ENCODE measurements around the gene INTS2. TPM values are rescaled to one million over a fixed set of nuclear protein-coding genes. Genes with fewer than 3 reads are reported as not detected.

Gene INTS2
- total RNA-seq, 1 donor from 2014 or later = 16.9 TPM

- Mint-ChIP-seq H3K4me3 (ENCODE audit: low read depth) (no peak overlapping the region), H3K4me1 (ENCODE audit: low read depth) (no peaks in the 10 kb centered on the region), H3K27ac (no peak overlapping the region), H3K36me3 (ENCODE audit: insufficient read depth) (peaks cover 9% of the 10 kb centered on the region), H3K9me3 (ENCODE audit: low read depth) (no peaks in the 10 kb centered on the region), H3K27me3 (no peaks in the 10 kb centered on the region)
- TF ChIP-seq, protein P1, sequence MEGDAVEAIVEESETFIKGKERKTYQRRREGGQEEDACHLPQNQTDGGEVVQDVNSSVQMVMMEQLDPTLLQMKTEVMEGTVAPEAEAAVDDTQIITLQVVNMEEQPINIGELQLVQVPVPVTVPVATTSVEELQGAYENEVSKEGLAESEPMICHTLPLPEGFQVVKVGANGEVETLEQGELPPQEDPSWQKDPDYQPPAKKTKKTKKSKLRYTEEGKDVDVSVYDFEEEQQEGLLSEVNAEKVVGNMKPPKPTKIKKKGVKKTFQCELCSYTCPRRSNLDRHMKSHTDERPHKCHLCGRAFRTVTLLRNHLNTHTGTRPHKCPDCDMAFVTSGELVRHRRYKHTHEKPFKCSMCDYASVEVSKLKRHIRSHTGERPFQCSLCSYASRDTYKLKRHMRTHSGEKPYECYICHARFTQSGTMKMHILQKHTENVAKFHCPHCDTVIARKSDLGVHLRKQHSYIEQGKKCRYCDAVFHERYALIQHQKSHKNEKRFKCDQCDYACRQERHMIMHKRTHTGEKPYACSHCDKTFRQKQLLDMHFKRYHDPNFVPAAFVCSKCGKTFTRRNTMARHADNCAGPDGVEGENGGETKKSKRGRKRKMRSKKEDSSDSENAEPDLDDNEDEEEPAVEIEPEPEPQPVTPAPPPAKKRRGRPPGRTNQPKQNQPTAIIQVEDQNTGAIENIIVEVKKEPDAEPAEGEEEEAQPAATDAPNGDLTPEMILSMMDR (IDR thresholded peaks at IDR 0.05; ENCODE audit: unreplicated experiment) = no peak
- no peak for DNase-seq (ENCODE audit: low spot score, unreplicated experiment)
Measured at GRCh38 chr17:61967729-61968128, 39.9 kb upstream of the INTS2 start.

- TF ChIP-seq, protein P1 (IDR thresholded peaks at IDR 0.05; ENCODE audit: unreplicated experiment) = no peak
- Mint-ChIP-seq H3K4me1 (ENCODE audit: low read depth) (no peaks in the 10 kb centered on the region), H3K36me3 (ENCODE audit: insufficient read depth) (peaks cover 14% of the 10 kb centered on the region), H3K27ac (no peak overlapping the region), H3K4me3 (ENCODE audit: low read depth) (no peak overlapping the region), H3K27me3 (no peaks in the 10 kb centered on the region), H3K9me3 (ENCODE audit: low read depth) (no peaks in the 10 kb centered on the region)
- DNase-seq (ENCODE audit: low spot score, unreplicated experiment) = no peak
Measured at GRCh38 chr17:61966191-61966590, 38.4 kb upstream of the INTS2 start.

DNA sequence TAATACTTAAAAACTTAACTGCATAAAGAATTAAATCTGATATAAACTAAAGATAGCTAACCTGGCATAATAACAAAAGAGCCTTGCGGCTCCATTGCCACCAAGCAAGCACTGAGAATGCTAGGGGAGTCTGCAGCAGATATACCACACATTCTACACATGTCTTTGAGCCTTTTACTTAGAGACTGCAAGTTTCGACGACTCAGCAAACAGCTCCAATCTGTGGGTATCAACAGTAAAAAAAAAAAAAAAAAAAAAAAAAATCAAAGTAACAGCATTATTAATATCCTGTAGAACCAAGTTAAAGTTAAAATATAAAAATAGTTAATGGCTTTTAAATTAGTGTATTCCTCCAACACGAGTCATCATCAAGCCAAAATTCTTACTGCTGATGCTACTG is 27.8 kb upstream of the INTS2 start:
- peaks cover 24% of the 10 kb centered on the region for H3K36me3 Mint-ChIP-seq (ENCODE audit: insufficient read depth)
- no peak overlapping the region for H3K27ac Mint-ChIP-seq
- no peaks in the 10 kb centered on the region for H3K9me3 Mint-ChIP-seq (ENCODE audit: low read depth)
- H3K27me3 Mint-ChIP-seq = no peaks in the 10 kb centered on the region
- no peaks in the 10 kb centered on the region for H3K4me1 Mint-ChIP-seq (ENCODE audit: low read depth)
- H3K4me3 Mint-ChIP-seq (ENCODE audit: low read depth) = no peak overlapping the region
- TF ChIP-seq, protein P1 (IDR thresholded peaks at IDR 0.05; ENCODE audit: unreplicated experiment) = no peak
- no peak for DNase-seq (ENCODE audit: low spot score, unreplicated experiment)

DNA sequence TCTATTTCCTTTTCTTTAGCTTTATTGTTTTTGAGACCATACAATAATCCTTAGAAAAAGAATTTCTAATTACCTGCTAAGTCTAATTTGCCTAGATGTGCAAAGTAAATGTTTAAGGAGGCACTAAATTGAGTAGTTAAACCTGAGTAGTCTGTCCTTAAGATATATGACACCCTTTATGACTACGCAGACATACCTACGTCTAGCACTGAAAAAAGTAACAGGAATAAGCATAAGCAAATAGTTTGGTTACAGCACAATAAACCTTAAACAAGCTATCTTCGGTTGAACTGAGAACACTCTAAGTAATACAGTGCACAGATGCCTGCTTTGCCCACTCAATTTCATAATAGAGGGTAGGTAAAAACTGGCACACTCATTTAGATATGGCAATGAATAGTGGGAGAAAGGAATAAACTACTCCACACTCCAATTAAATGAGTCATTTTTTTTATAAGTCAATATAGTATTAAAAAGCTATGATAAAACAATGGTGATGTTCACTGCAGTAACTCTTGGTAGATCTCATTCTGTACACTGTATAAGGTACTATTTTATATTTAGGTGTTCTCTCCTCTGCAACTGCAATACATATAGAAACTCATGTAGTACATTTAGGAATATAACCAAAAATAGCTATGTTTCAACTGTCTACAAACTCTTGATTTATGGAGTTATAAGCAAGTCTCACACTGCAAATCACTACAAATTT is 19.7 kb upstream of the INTS2 start:
- H3K9me3 Mint-ChIP-seq (ENCODE audit: low read depth) = no peaks in the 10 kb centered on the region
- DNase-seq (ENCODE audit: low spot score, unreplicated experiment) = no peak
- H3K27ac Mint-ChIP-seq = no peak overlapping the region
- H3K4me1 Mint-ChIP-seq (ENCODE audit: low read depth) = no peaks in the 10 kb centered on the region
- TF ChIP-seq, protein P1 (IDR thresholded peaks at IDR 0.05; ENCODE audit: unreplicated experiment) = no peak
- no peak overlapping the region for H3K4me3 Mint-ChIP-seq (ENCODE audit: low read depth)
- H3K27me3 Mint-ChIP-seq = no peaks in the 10 kb centered on the region
- H3K36me3 Mint-ChIP-seq (ENCODE audit: insufficient read depth) = peaks cover 19% of the 10 kb centered on the region

GRCh38 chr17:61946359-61946758 is 18.6 kb upstream of the INTS2 start:
- Mint-ChIP-seq H3K4me3 (ENCODE audit: low read depth) (no peak overlapping the region), H3K36me3 (ENCODE audit: insufficient read depth) (peaks cover 18% of the 10 kb centered on the region)
- no peak for DNase-seq (ENCODE audit: low spot score, unreplicated experiment)

More at GRCh38 chr17:61946359-61946758, 18.6 kb upstream of the INTS2 start:
- no peaks in the 10 kb centered on the region for H3K4me1 Mint-ChIP-seq (ENCODE audit: low read depth)
- TF ChIP-seq, protein P1 (IDR thresholded peaks at IDR 0.05; ENCODE audit: unreplicated experiment) = no peak
- H3K27ac Mint-ChIP-seq = no peak overlapping the region
- H3K9me3 Mint-ChIP-seq (ENCODE audit: low read depth) = no peaks in the 10 kb centered on the region
- no peaks in the 10 kb centered on the region for H3K27me3 Mint-ChIP-seq
